Measurements from ENCODE around the gene SPTBN1. TPM values are rescaled to one million over a fixed set of nuclear protein-coding genes. Genes with fewer than 3 reads are reported as not detected.

Gene SPTBN1
- total RNA-seq, 1 experiment from 2014 or later: 146 TPM

GRCh38 chr2:54475285-54475684 is 19.2 kb downstream of the SPTBN1 start:
- intact Hi-C loops (cut with micrococcal nuclease; ENCODE audit: unreplicated experiment): no loop called here
- Histone ChIP-seq H3K9me3 (ENCODE audit: low read depth, low read length, poor library complexity, severe bottlenecking) (no peaks in the 10 kb centered on the region), H3K4me1 (ENCODE audit: insufficient read depth, low read length, poor library complexity, severe bottlenecking) (peaks cover 37% of the 10 kb centered on the region), H3K36me3 (ENCODE audit: insufficient read depth, low read length, poor library complexity, severe bottlenecking) (no peaks in the 10 kb centered on the region), H3K27me3 (replicated peaks; ENCODE audit: insufficient read depth, low read depth, low read length, poor library complexity) (no peaks in the 10 kb centered on the region), H3K27ac (ENCODE audit: low read depth, low read length, poor library complexity, severe bottlenecking) (no peak overlapping the region), H3K4me3 (ENCODE audit: low read depth, low read length, poor library complexity, severe bottlenecking) (no peak overlapping the region)
- no TSS peak for BruUV-seq (replicated peaks)
- CTCF ChIA-PET: no interaction called here
- no peak for TF ChIP-seq EZH2 (IDR thresholded peaks at IDR 0.05; ENCODE audit: borderline replicate concordance, low read depth, low read length, poor library complexity, severe bottlenecking)
- no peak for TF ChIP-seq CTCF (conservative IDR thresholded peaks at IDR 0.05; ENCODE audit: low read depth, low read length)
- POLR2A ChIA-PET (ENCODE audit: low non-redundant PET): interaction anchor here (0.6 kb wide), 1 partner anchor 14 kb away, joined by 3 read pairs; no protein-coding TSS in a partner anchor
- no peak for DNase-seq (ENCODE audit: low spot score)

DNA sequence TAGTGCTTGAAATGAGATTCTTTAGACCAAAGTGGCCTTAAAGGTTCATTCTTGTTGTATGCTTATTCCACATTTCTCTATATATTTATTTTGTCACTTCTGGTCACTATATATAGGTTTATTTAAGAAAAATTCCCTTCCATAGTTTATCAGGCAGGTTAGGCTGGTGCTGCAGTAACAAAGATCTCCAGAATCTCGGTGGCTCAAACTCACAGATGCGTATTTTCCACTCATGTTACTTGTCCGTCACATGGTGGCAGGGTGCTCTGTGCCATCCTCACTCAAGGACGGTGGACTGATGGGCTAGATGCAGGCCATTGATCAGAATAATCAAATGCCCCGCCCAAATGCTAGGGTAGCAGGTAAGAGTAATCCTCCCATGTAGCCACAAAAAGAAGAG is 19.8 kb downstream of the SPTBN1 start:
- DNase-seq (ENCODE audit: low spot score): no peak
- POLR2A ChIA-PET (ENCODE audit: low non-redundant PET): no interaction called here
- H3K36me3 ChIP-seq (ENCODE audit: insufficient read depth, low read length, poor library complexity, severe bottlenecking): no peaks in the 10 kb centered on the region
- no peak overlapping the region for H3K27ac ChIP-seq (ENCODE audit: low read depth, low read length, poor library complexity, severe bottlenecking)
- H3K4me1 ChIP-seq (ENCODE audit: insufficient read depth, low read length, poor library complexity, severe bottlenecking): peaks cover 31% of the 10 kb centered on the region
- TF ChIP-seq EZH2 (IDR thresholded peaks at IDR 0.05; ENCODE audit: borderline replicate concordance, low read depth, low read length, poor library complexity, severe bottlenecking) (no peak), CTCF (conservative IDR thresholded peaks at IDR 0.05; ENCODE audit: low read depth, low read length) (no peak)
- CTCF ChIA-PET: no interaction called here
- intact Hi-C loops (cut with micrococcal nuclease; ENCODE audit: unreplicated experiment): no loop called here
- no peaks in the 10 kb centered on the region for H3K27me3 ChIP-seq (replicated peaks; ENCODE audit: insufficient read depth, low read depth, low read length, poor library complexity)
- BruUV-seq (replicated peaks): no TSS peak
- no peaks in the 10 kb centered on the region for H3K9me3 ChIP-seq (ENCODE audit: low read depth, low read length, poor library complexity, severe bottlenecking)
- no peak overlapping the region for H3K4me3 ChIP-seq (ENCODE audit: low read depth, low read length, poor library complexity, severe bottlenecking)

- Histone ChIP-seq H3K9me3 (ENCODE audit: low read depth, low read length, poor library complexity, severe bottlenecking) (no peaks in the 10 kb centered on the region), H3K36me3 (ENCODE audit: insufficient read depth, low read length, poor library complexity, severe bottlenecking) (no peaks in the 10 kb centered on the region), H3K4me1 (ENCODE audit: insufficient read depth, low read length, poor library complexity, severe bottlenecking) (peaks cover 22% of the 10 kb centered on the region), H3K27me3 (replicated peaks; ENCODE audit: insufficient read depth, low read depth, low read length, poor library complexity) (no peaks in the 10 kb centered on the region), H3K27ac (ENCODE audit: low read depth, low read length, poor library complexity, severe bottlenecking) (no peak overlapping the region), H3K4me3 (ENCODE audit: low read depth, low read length, poor library complexity, severe bottlenecking) (no peak overlapping the region)
- DNase-seq (ENCODE audit: low spot score): no peak
- CTCF ChIA-PET: no interaction called here
- POLR2A ChIA-PET (ENCODE audit: low non-redundant PET): no interaction called here
- BruUV-seq (replicated peaks): no TSS peak
- TF ChIP-seq EZH2 (IDR thresholded peaks at IDR 0.05; ENCODE audit: borderline replicate concordance, low read depth, low read length, poor library complexity, severe bottlenecking): no peak
- no peak for TF ChIP-seq CTCF (conservative IDR thresholded peaks at IDR 0.05; ENCODE audit: low read depth, low read length)
- intact Hi-C loops (cut with micrococcal nuclease; ENCODE audit: unreplicated experiment): no loop called here
Measured at GRCh38 chr2:54476852-54477251, 20.7 kb downstream of the SPTBN1 start.

Measured in A673 (cell line).